Loucy (cell line): ENCODE data around the gene ARID1B.

Experiments used
- CTCF ChIP-seq: fragments of 200-600 bp; sonication (generic); conservative IDR thresholded peaks from 2 replicates; pipeline ENCODE4 v1.5.1; 2014; ENCODE audit warnings: mild to moderate bottlenecking, antibody characterized with exemption, low read length
- EZH2phosphoT487 ChIP-seq: fragments of 200-600 bp; IDR thresholded peaks from 2 replicates; pipeline ENCODE4 v1.6.1; 2018; ENCODE audit warnings: antibody characterized with exemption, mild to moderate bottlenecking, moderate library complexity, borderline replicate concordance

- TF ChIP-seq CTCF (no peak), EZH2phosphoT487 (no peak)
Measured at GRCh38 chr6:156796627-156797026, 19.4 kb downstream of the ARID1B start.
